Measurements from ENCODE around the gene ALG14.

DNA sequence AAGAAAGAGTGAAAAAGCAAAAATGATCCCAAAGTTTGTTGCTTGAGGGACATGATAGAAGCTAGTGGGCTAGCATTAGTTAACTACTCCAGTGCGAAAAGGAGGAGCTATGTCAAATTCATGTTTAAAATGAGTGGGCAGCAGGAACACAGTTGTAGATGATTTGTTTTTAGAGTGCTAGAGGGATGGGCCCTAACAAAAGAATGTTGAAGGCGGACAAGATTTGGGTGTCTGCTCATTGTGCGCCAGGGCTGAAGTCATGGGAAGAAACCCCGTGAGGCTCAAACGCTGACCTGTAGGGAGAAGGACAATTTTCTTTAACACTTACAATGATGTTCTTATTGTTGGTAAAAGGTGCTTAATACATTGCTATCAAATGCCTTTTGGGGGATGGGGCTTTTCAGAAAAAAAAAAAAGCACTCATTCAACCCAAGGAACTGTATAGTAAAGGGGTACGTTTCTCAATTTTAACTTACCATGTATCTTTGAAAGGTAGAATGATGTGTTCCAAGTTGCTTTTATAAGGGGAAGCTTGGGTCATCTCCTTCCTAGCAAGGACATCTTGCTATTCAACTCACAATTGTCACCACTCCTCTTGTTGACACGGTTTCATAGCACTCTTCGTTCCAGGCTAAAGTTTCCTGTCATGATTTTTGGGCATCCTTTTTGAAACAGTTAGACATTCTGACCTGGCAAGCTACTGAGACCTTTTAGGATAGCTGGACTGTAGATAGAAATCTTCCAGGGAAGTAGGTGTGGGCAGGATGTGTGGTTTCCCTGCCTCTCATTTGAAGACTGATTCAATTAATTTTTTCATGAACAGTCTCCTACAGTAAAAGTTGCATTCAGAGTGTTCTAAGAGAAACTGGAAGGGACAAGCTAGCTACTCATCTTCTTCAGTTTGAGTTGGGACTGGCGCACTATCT lies 92.8 kb downstream of the ALG14 start:
- no peak for TF ChIP-seq TARDBP (IDR thresholded peaks at IDR 0.05)
- TF ChIP-seq L3MBTL2 (conservative IDR thresholded peaks at IDR 0.05): no peak
